Measurements from ENCODE around the gene MTR.

- TF ChIP-seq ZNF274 (IDR thresholded peaks at IDR 0.05; ENCODE audit: low read depth, low read length) (no peak), SUZ12 (IDR thresholded peaks at IDR 0.05; ENCODE audit: extremely low read depth, insufficient read depth, insufficient read length) (no peak)
Observed at GRCh38 chr1:236920286-236920894, 125.3 kb downstream of the MTR start.
